NCI-H524 (cell line): ENCODE measurements around the gene C10orf62.
"Not testable (repeated sequence)": the region's sequence is repeated elsewhere in the genome, so short reads cannot be mapped to it uniquely, and the experiment has no call there.

Source experiments
- DNase-seq, 2 experiments: peaks; one replicate each; lab custom pipeline; 2025; lab: John Stamatoyannopoulos, UW

C10orf62 gene

GRCh38 chr10:97628228-97628627 is 38.7 kb downstream of the C10orf62 start:
- no peak for DNase-seq

- no peak for DNase-seq
Measured at GRCh38 chr10:97629289-97629688, 39.8 kb downstream of the C10orf62 start.

- DNase-seq = no peak
Measured at GRCh38 chr10:97631098-97631497, 41.6 kb downstream of the C10orf62 start.

- DNase-seq = peak; percentile 74 to 76
Measured at GRCh38 chr10:97632949-97633884, 43.7 kb downstream of the C10orf62 start, which contains the start of gene MORN4. TSS of gene MORN4 (minus strand) at chr10:97633500. CDS start at chr10:97619653, 13,847 bp downstream.

GRCh38 chr10:97633921-97634320 is 44.4 kb downstream of the C10orf62 start:
- no peak for DNase-seq

GRCh38 chr10:97635577-97635976 is 46.1 kb downstream of the C10orf62 start:
- no peak for DNase-seq

GRCh38 chr10:97639090-97639489 is 49.6 kb downstream of the C10orf62 start:
- not testable (repeated sequence) for DNase-seq

GRCh38 chr10:97640174-97640867 is 50.8 kb downstream of the C10orf62 start, which contains the start of gene PI4K2A:
TSS of gene PI4K2A (plus strand) at chr10:97640671. CDS start at chr10:97640743, 72 bp downstream.
- peak; percentile 86 to 93 for DNase-seq
